Measurements from ENCODE around the gene TBC1D13. TPM values are rescaled to one million over a fixed set of nuclear protein-coding genes. Genes with fewer than 3 reads are reported as not detected.

The TBC1D13 gene
- total and polyA plus RNA-seq, 2 of the 13 experiments (the other 11 are each of a cell fraction or from before 2014, with no cell fraction given) = 17.9 to 19.7 TPM

GRCh38 chr9:128818839-128819715 is 32.0 kb downstream of the TBC1D13 start (continued):
- TF ChIP-seq BRF2 (CRISPR knock-in tag; IDR thresholded peaks at IDR 0.05) = no peak
- peak; percentile 59; the same call in 1 of the 2 replicates for TF ChIP-seq ZNF160 (CRISPR knock-in tag; IDR thresholded peaks at IDR 0.05)
- TF ChIP-seq ZSCAN5A (CRISPR knock-in tag; IDR thresholded peaks at IDR 0.05; ENCODE audit: borderline replicate concordance) = no peak; the same call in 1 of the 2 replicates
- TF ChIP-seq ZNF326 (CRISPR knock-in tag; IDR thresholded peaks at IDR 0.05; ENCODE audit: borderline replicate concordance) = no peak
- no peak for TF ChIP-seq GTF2F1 (IDR thresholded peaks at IDR 0.05; ENCODE audit: low read length)
- no peak for TF ChIP-seq SRSF4 (IDR thresholded peaks at IDR 0.05; ENCODE audit: low read depth, low read length, poor library complexity, severe bottlenecking)
- TF ChIP-seq ZSCAN21 (CRISPR knock-in tag; IDR thresholded peaks at IDR 0.05; ENCODE audit: borderline replicate concordance) = no peak; the same call in 1 of the 2 replicates
- TF ChIP-seq ZBTB3 (CRISPR knock-in tag; IDR thresholded peaks at IDR 0.05; ENCODE audit: borderline replicate concordance, low read depth) = no peak
- TF ChIP-seq ZNF720 (CRISPR knock-in tag; IDR thresholded peaks at IDR 0.05) = no peak
- 0 out of 2 replicates have a peak, but pooled peaks have one; percentile 40 for TF ChIP-seq EEA1 (CRISPR knock-in tag; IDR thresholded peaks at IDR 0.05; ENCODE audit: borderline replicate concordance)
- peak; percentile 66; the same call in 1 of the 2 replicates for TF ChIP-seq ZNF773 (CRISPR knock-in tag; IDR thresholded peaks at IDR 0.05; ENCODE audit: borderline replicate concordance)
- no peak for TF ChIP-seq GATAD1 (CRISPR knock-in tag; IDR thresholded peaks at IDR 0.05)
- TF ChIP-seq SNAI1 (CRISPR knock-in tag; IDR thresholded peaks at IDR 0.05; ENCODE audit: borderline replicate concordance) = no peak
- no peak for TF ChIP-seq KDM6A (CRISPR knock-in tag; IDR thresholded peaks at IDR 0.05; ENCODE audit: low read depth)
- TF ChIP-seq ZEB1 (IDR thresholded peaks at IDR 0.05; ENCODE audit: insufficient replicate concordance, low read depth) = no peak
- TF ChIP-seq ZNF589 (CRISPR knock-in tag; conservative IDR thresholded peaks at IDR 0.05) = 0 out of 2 replicates have a peak, but pooled peaks have one; percentile 39
- no peak for TF ChIP-seq ZBTB2 (CRISPR knock-in tag; IDR thresholded peaks at IDR 0.05; ENCODE audit: low read depth)
- TF ChIP-seq AKAP8 (CRISPR knock-in tag; IDR thresholded peaks at IDR 0.05) = peak; percentile 67; the same call in 1 of the 2 replicates
- TF ChIP-seq ZNF75D (CRISPR knock-in tag; IDR thresholded peaks at IDR 0.05; ENCODE audit: borderline replicate concordance) = no peak
- no peak for TF ChIP-seq CBX2 (IDR thresholded peaks at IDR 0.05; ENCODE audit: low read depth, low read length)
- TF ChIP-seq CBX2 (CRISPR knock-in tag; IDR thresholded peaks at IDR 0.05; ENCODE audit: low read depth) = no peak
- TF ChIP-seq ZNF230 (CRISPR knock-in tag; IDR thresholded peaks at IDR 0.05) = no peak; the same call in 1 of the 2 replicates
- TF ChIP-seq ZNF629 (CRISPR knock-in tag; conservative IDR thresholded peaks at IDR 0.05) = peak; percentile 97
- no peak for TF ChIP-seq RBM22 (optimal IDR thresholded peaks at IDR 0.05; ENCODE audit: low read length)
- no peak for TF ChIP-seq STAT5B (CRISPR knock-in tag; IDR thresholded peaks at IDR 0.05)
- TF ChIP-seq ATF5 (CRISPR knock-in tag; IDR thresholded peaks at IDR 0.05; ENCODE audit: low read depth) = no peak
